ENCODE measurements around the gene PROSER3.

Gene PROSER3

DNA sequence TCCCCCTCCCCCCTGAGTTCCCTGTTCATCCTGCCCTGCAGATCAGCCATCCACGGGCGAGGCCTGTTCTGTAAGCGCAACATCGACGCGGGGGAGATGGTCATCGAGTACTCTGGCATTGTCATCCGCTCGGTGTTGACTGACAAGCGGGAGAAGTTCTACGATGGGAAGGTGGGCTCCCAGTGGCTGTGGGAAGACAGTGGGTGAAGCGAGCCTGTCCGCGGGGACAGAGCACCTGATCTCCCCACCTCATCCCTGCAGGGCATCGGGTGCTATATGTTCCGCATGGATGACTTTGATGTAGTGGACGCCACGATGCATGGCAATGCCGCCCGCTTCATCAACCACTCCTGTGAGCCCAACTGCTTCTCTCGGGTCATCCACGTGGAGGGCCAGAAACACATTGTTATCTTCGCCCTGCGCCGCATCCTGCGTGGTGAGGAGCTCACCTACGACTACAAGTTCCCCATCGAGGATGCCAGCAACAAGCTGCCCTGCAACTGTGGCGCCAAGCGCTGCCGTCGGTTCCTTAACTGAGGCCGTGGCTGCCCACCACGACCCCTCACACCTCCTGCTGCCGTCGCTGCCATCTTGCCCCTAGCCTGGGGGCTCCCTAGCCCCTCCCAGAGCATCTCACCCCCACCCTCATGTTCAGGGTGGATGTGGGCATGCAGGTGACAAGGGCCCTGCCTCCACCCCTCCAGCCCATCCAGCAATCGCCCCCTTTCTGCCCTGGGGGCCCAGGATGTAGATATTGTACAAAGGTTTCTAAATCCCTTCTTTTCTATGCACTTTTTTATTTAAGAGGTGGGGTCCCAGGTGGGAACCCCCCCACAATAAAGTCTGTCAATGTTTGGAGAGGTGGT is 19.7 kb upstream of the PROSER3 start:
- no peak for DNase-seq (ENCODE audit: low read depth in 1 of 2, low spot score in 1 of 2)

GRCh38 chr19:35738887-35739229 is 19.1 kb upstream of the PROSER3 start:
- no peak for DNase-seq (ENCODE audit: low read depth in 1 of 2, low spot score in 1 of 2)

- no peak for DNase-seq (ENCODE audit: low read depth in 1 of 2, low spot score in 1 of 2)
Measured at GRCh38 chr19:35739275-35740107, 18.5 kb upstream of the PROSER3 start.

- no peak for DNase-seq (ENCODE audit: low read depth in 1 of 2, low spot score in 1 of 2)
Measured at GRCh38 chr19:35740108-35740422, 17.9 kb upstream of the PROSER3 start.

- peak; percentile 88 for DNase-seq (ENCODE audit: low read depth in 1 of 2, low spot score in 1 of 2)
Measured at GRCh38 chr19:35740423-35741202, 17.4 kb upstream of the PROSER3 start.

- no peak for DNase-seq (ENCODE audit: low read depth in 1 of 2, low spot score in 1 of 2)
Measured at GRCh38 chr19:35741203-35741515, 16.8 kb upstream of the PROSER3 start.

DNA sequence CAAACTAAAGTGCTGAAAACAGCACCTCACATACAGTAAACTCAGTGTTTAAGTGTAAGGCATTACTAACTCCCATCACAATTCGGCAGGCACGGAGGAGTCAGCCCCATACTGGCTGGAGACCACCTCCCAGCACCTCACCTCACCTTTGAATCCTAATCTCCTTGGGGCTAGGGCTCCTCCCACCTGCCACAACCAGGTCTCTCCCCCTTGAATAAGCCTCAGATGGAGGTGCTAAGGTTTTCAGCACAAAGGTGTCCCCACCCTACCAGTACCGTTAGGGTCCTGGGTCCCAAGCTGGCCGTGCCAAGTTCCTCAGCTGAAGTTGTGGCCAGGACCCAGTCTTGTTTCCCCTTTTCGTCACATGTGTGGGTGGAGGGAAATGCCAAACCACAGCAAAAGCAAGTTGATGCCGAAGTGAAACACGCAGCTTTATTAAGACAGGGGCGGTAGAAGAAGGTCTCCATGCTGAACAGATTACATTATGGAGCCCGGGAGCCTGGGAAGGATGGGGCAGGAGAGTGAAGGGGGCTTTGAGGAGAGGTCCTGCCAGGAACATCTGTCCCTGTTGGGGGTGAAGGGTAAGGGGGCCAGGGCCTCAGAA is 15.8 kb upstream of the PROSER3 start, which contains the start of gene IGFLR1:
Gene IGFLR1, minus strand, starts transcription at position 332 of the 604 bp plus-strand sequence. CDS start 1,272 bp downstream, outside the sequence.
- peak in 1 of 2 donors; percentile 28 for DNase-seq (ENCODE audit: low read depth in 1 of 2, low spot score in 1 of 2)

- no peak for DNase-seq (ENCODE audit: low read depth in 1 of 2, low spot score in 1 of 2)
Measured at GRCh38 chr19:35743640-35744429, 14.1 kb upstream of the PROSER3 start.

DNA sequence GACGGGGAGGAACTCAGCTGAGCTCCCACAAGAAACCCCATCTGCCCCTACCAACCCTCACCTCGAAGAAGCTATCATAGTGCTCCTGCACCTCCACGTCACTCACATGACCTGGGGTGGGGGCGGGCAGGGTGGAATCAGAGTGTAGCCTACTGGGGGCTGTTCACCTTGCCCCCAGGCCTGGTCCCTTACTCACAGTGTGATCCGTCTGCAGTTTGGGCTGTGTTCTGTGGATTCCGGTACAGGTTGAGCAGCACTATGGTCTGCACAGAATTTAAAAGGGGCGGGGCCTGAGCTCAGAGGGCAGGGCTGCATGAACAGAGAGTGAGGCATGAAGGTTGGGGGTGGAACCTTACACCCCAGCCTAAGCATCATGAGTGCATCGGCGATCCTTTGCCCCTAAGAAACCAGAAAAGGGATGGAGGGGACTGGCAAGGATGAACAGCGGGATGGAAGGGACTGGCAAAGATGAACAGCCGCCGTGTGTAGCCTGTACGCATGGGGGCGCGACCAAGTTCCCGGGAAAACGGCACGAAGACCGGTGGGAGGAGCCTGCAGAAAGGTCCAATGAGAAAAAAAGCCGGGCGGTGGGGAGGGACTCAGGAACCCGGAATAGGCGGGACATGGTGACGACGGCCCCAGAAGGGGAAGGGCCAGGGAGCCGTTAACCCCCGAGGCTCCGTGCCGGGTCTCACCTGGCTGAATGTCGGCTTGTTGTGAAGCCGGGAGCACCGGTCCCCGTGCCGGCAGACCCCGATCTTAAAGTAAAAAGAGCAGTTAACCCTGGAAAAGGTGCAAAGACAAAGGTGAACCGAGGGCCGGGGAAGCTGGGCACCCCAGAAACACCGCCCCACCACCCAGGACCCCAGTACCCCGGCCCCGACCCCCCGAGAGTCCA is 13.3 kb upstream of the PROSER3 start:
- DNase-seq (ENCODE audit: low read depth in 1 of 2, low spot score in 1 of 2): peak; percentile 77 to 87

DNA sequence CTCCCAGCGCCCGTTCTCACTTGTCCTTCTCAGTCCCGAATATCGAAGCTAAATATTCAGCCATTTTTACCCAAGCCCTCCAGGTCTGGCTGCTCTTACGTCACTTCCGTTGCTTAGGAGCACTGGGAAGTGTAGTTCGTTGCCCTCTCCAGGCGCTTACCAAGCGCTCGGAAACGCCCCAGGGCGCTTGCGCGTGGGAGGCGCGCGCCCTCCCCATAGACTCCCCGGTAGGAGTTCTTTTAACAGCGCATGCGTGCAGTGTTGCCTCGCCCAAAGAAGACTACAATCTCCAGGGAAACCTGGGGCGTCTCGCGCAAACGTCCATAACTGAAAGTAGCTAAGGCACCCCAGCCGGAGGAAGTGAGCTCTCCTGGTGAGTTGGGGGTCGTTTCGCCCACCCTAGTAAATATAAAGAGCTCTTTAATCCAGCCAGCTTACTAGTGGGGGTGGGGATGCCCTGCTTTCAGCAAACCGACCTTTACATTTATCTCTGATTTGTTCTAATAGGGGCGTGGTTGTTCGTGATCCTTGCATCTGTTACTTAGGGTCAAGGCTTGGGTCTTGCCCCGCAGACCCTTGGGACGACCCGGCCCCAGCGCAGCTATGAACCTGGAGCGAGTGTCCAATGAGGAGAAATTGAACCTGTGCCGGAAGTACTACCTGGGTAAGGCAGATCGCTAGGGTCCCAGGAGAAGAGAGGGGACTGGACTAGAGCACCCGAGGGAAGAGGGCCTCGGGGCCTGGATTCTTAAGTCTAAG is 12.5 kb upstream of the PROSER3 start, which contains the start of the genes PSENEN and U2AF1L4:
Gene PSENEN, plus strand, starts transcription at position 324 of the 759 bp plus-strand sequence. Its CDS starts 280 bp downstream, at position 604.
Gene U2AF1L4, minus strand, starts transcription at position 91 of the 759 bp plus-strand sequence. Its CDS starts 27 bp downstream, at position 64.
- DNase-seq (ENCODE audit: low read depth in 1 of 2, low spot score in 1 of 2): peak; percentile 89 to 94

DNA sequence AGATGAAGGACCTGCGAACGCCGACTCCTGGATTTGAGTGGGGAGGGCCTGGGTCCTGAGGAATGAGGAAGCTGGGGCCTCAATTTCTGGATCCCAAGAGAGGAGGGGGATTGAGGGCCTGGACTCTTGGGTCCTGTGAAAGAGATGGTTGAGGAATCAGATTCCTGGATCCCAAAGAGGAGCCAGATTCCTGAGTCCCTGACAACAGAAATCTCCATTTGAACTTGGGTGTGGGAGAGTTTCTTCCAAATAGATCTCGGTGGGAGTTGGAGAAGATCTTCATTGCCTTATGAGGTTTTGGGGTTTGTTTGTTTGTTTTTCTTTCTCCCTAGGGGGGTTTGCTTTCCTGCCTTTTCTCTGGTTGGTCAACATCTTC is 11.9 kb upstream of the PROSER3 start:
- DNase-seq (ENCODE audit: low read depth in 1 of 2, low spot score in 1 of 2): no peak

- DNase-seq (ENCODE audit: low read depth in 1 of 2, low spot score in 1 of 2): no peak
Measured at GRCh38 chr19:35746531-35746930, 11.4 kb upstream of the PROSER3 start.

DNA sequence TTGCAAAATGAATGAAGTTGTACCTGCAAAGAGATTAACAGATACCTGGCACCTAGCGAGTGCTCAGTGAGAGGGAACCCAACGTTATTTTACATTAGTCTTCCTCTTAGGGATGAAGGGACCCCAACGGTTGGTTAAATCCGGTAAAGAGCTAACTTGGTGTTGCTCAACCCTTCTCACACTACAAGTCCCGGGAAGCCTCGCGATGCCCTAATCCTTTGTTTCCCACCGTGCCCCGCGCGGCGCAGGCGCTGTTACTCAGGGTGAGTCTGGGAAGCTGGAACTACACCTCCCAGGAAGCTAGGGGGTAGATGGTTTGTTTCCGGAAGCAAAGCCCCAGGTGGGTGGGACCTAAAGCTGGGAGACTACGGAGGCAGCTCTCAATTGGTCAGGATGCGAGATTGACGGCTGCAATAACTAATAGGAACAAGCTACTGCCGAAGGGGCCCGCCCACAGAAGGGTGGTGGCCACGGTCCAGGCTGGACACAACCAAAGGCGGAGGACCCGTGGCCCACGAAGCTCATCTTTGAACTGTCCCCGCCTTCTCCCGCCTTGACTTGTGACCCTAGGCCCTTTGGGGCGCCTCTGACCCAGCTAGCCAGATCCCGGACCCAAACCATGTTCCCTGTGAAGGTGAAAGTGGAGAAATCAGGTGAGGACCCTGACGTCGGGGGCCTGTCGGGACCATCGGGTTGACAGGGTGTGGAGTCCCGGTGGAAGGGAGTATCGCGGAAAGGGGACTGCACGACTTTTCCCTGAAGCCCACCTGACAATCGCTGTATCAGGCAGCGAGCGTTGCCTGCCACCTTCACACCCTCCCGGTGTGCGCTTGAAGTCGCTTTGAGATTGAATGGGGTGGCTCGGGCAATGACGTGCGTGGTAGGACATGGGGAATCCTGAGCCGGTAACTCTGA is 9.6 kb upstream of the PROSER3 start, which contains the start of gene LIN37:
Gene LIN37, plus strand, starts transcription at position 471 of the 915 bp plus-strand sequence. Its CDS starts 149 bp downstream, at position 620.
- peak; percentile 94 to 97 for DNase-seq (ENCODE audit: low read depth in 1 of 2, low spot score in 1 of 2)

DNA sequence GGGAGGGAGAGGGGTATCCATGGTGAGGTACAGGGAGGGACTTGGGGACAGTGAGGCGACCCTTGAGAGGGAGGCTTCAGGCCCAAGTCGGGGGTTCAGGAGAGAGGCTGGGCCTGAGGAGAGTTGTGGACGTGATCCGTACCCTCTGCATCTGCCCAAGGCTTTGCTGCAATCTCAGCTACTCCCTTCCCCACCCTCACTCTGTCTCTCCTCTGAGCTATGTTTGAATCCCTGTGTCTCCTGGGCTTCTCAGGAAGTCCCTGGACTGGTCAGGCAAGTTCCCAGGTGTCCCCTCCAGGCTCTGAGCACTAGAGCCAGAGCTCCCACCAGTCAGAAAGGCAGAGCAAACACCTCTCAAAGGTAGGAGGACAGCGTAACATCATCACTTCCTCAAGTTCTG is 7.8 kb upstream of the PROSER3 start:
- DNase-seq (ENCODE audit: low read depth in 1 of 2, low spot score in 1 of 2): no peak

DNA sequence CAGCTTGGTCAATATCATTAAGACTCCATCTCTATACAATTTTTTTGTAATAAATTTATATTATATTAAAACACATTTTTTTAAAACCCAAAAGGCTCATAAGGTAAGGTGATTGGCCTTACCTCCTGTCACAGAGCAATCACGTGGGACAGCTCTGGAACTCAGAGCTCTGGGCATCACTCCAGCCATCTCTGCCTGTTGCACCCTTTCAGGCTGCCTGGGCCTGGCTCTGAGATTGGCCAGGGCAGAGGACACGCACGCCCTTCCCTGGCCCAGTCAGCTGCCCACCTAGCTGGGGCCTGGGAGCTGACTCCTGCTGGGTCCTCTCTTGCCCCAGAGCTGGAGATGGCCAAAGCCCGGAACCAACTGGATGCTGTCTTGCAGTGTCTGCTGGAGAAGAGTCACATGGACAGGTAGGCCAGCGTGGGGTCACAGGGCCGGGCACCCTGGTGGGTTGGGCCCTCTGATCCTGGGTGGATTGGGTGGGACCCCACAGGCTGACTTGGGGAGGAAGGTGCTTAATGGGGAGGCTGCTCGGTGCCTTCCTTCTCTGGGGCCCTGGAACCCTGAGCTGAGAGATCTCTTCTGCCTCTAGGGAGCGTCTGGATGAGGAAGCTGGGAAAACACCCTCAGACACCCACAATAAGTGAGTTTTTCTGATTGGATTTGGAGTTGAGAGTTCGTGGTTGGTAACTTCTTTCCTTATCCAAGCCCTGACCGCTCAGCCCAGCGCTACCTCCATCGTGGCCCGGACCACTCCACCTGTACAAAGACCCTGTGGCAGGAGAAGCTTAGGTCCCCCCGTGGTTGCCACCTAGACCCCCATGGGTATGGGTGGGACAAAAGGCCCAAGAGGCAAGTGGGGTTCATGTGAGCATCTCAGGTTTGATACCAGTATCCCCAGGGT is 5.9 kb upstream of the PROSER3 start:
- no peak for DNase-seq (ENCODE audit: low read depth in 1 of 2, low spot score in 1 of 2)

- DNase-seq (ENCODE audit: low read depth in 1 of 2, low spot score in 1 of 2): no peak
Measured at GRCh38 chr19:35752746-35753350, 5.1 kb upstream of the PROSER3 start.
